CD4-positive, alpha-beta T cell treated with Interleukin-15 for 1 hour (primary cell): Measurements from ENCODE around the gene CMA1.
"Not testable (repeated sequence)": the region's sequence is repeated elsewhere in the genome, so short reads cannot be mapped to it uniquely, and the experiment has no call there.

Source experiments
- DNase-seq: peaks from one replicate; pipeline ENCODE4 v3.0.0-alpha.2; 2020

CMA1 gene

GRCh38 chr14:24508155-24508840 is at the start of gene CMA1:
TSS of gene CMA1 (minus strand) at chr14:24508265. CDS start at chr14:24508235, 30 bp downstream.
- DNase-seq, result no peak

GRCh38 chr14:24556756-24557155 is 48.7 kb upstream of the CMA1 start:
- DNase-seq, result no peak

GRCh38 chr14:24549064-24549463 is 41.0 kb upstream of the CMA1 start:
- not testable (repeated sequence) for DNase-seq

- DNase-seq, result no peak
These were observed 34.4 kb upstream of the CMA1 start for GRCh38 chr14:24542346-24542936.

GRCh38 chr14:24535737-24536136 is 27.7 kb upstream of the CMA1 start:
- peak; percentile 16 for DNase-seq

- DNase-seq, result no peak
These were observed 26.2 kb upstream of the CMA1 start for GRCh38 chr14:24534286-24534685.

GRCh38 chr14:24525877-24526620 is 18.0 kb upstream of the CMA1 start:
- DNase-seq, result not testable (repeated sequence)

- DNase-seq, result no peak
These were observed 10.8 kb upstream of the CMA1 start for GRCh38 chr14:24518851-24519250.

GRCh38 chr14:24514209-24514608 is 6.1 kb upstream of the CMA1 start:
- no peak for DNase-seq

GRCh38 chr14:24513009-24513408 is 4.9 kb upstream of the CMA1 start:
- DNase-seq, result no peak

GRCh38 chr14:24506443-24506842 is 1.6 kb downstream of the CMA1 start:
- no peak for DNase-seq

- no peak for DNase-seq
These were observed 3.6 kb downstream of the CMA1 start for GRCh38 chr14:24504425-24504950.

GRCh38 chr14:24491586-24492408 is 16.3 kb downstream of the CMA1 start:
- DNase-seq, result not testable (repeated sequence)

- no peak for DNase-seq
These were observed 24.3 kb downstream of the CMA1 start for GRCh38 chr14:24483604-24484252.

GRCh38 chr14:24482699-24483303 is 25.3 kb downstream of the CMA1 start:
- not testable (repeated sequence) for DNase-seq

- peak; percentile 45 for DNase-seq
These were observed 26.3 kb downstream of the CMA1 start for GRCh38 chr14:24481622-24482324.

- DNase-seq, result not testable (repeated sequence)
These were observed 28.1 kb downstream of the CMA1 start for GRCh38 chr14:24479999-24480398.

GRCh38 chr14:24475261-24475660 is 32.8 kb downstream of the CMA1 start:
- DNase-seq, result no peak

GRCh38 chr14:24473211-24473610 is 34.9 kb downstream of the CMA1 start:
- DNase-seq, result no peak

- DNase-seq, result not testable (repeated sequence)
These were observed 37.6 kb downstream of the CMA1 start for GRCh38 chr14:24470450-24470849.

GRCh38 chr14:24465805-24466204 is 42.3 kb downstream of the CMA1 start:
- DNase-seq, result no peak
